PC-3 (cell line): ENCODE measurements around the gene PACRG.

Experiments used
- EZH2 ChIP-seq: fragments of 300-600 bp; sonication (generic); IDR thresholded peaks from one replicate; pipeline ENCODE4 v1.6.1; 2017; ENCODE audit warnings: antibody characterized with exemption, mild to moderate bottlenecking, low read length; ENCODE audit not compliant: unreplicated experiment
- EZH2phosphoT487 ChIP-seq: fragments of 300-600 bp; sonication (generic); IDR thresholded peaks from 2 replicates; pipeline ENCODE4 v1.6.1; 2018; ENCODE audit warnings: mild to moderate bottlenecking, antibody characterized with exemption, low read length, borderline replicate concordance
- TF ChIP-seq, protein P1 (sequence below): fragments of 300-600 bp; sonication (generic); conservative IDR thresholded peaks from 2 replicates; pipeline ENCODE4 v1.5.1; 2017; ENCODE audit warnings: antibody characterized with exemption, low read depth, mild to moderate bottlenecking, low read length

DNA sequence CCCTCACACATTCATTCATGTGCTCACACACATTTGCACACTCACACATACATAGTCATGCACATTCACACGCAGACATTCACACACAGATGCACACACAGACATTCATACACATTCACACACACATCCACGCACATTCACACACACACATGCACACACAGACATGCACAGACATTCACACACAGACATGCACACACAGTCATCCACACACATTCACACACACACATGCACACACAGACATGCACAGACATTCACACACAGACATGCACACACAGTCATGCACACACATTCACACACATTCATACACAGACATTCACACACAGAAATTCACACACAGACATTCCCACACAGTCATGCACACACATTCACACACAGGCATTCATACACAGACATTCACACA lies 147.3 kb downstream of the PACRG start:
- TF ChIP-seq, protein P1, sequence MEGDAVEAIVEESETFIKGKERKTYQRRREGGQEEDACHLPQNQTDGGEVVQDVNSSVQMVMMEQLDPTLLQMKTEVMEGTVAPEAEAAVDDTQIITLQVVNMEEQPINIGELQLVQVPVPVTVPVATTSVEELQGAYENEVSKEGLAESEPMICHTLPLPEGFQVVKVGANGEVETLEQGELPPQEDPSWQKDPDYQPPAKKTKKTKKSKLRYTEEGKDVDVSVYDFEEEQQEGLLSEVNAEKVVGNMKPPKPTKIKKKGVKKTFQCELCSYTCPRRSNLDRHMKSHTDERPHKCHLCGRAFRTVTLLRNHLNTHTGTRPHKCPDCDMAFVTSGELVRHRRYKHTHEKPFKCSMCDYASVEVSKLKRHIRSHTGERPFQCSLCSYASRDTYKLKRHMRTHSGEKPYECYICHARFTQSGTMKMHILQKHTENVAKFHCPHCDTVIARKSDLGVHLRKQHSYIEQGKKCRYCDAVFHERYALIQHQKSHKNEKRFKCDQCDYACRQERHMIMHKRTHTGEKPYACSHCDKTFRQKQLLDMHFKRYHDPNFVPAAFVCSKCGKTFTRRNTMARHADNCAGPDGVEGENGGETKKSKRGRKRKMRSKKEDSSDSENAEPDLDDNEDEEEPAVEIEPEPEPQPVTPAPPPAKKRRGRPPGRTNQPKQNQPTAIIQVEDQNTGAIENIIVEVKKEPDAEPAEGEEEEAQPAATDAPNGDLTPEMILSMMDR, result no peak
- TF ChIP-seq EZH2 (no peak), EZH2phosphoT487 (no peak)
